Measurements from ENCODE around the gene RPA1. TPM values are rescaled to one million over a fixed set of nuclear protein-coding genes. Genes with fewer than 3 reads are reported as not detected.

The RPA1 gene
- total RNA-seq, 1 donor from 2014 or later = 68.8 TPM

GRCh38 chr17:1946021-1946932 is 116.5 kb downstream of the RPA1 start:
- no peak overlapping the region for H2AFZ ChIP-seq (ENCODE audit: low read depth, low read length)
- Mint-ChIP-seq H3K27me3 (ENCODE audit: low read depth, unreplicated experiment) (peaks cover 13% of the 10 kb centered on the region), H3K27ac (ENCODE audit: unreplicated experiment) (no peak overlapping the region), H3K4me3 (ENCODE audit: unreplicated experiment) (no peak overlapping the region), H3K9me3 (ENCODE audit: unreplicated experiment) (no peaks in the 10 kb centered on the region), H3K36me3 (ENCODE audit: low read depth, unreplicated experiment) (no peaks in the 10 kb centered on the region), H3K4me1 (ENCODE audit: low read depth, unreplicated experiment) (no peaks in the 10 kb centered on the region)
- H3K4me1 ChIP-seq (ENCODE audit: insufficient read depth, low read length) = no peaks in the 10 kb centered on the region
- no peak overlapping the region for H3K9ac ChIP-seq (ENCODE audit: low read length)
- no peaks in the 10 kb centered on the region for H3K36me3 ChIP-seq (ENCODE audit: insufficient read depth, low read length)
- DNase-seq (ENCODE audit: low read depth) = no peak
- FAIRE-seq = no peak
- no peak overlapping the region for H3K4me2 ChIP-seq (ENCODE audit: low read length)
- H3K4me3 ChIP-seq (ENCODE audit: insufficient read depth, low read depth, low read length) = no peak overlapping the region
- no peaks in the 10 kb centered on the region for H4K20me1 ChIP-seq (ENCODE audit: insufficient read depth, low read length)
- no peaks in the 10 kb centered on the region for H3K9me3 ChIP-seq (ENCODE audit: insufficient read depth, low read depth, low read length)
- peaks cover 4% of the 10 kb centered on the region for H3K27me3 ChIP-seq (ENCODE audit: insufficient read depth, low read length)
- TF ChIP-seq EZH2 (IDR thresholded peaks at IDR 0.05; ENCODE audit: insufficient read depth, low read length) (no peak), CTCF (IDR thresholded peaks at IDR 0.05; ENCODE audit: insufficient read depth, low read depth, low read length) (no peak)
- no peaks in the 10 kb centered on the region for H3K79me2 ChIP-seq (ENCODE audit: insufficient read depth, low read length)
- no peak overlapping the region for H3K27ac ChIP-seq (ENCODE audit: low read depth, low read length)

- Histone ChIP-seq H3K4me3 (ENCODE audit: insufficient read depth, low read depth, low read length) (no peak overlapping the region), H3K9me3 (ENCODE audit: insufficient read depth, low read depth, low read length) (no peaks in the 10 kb centered on the region), H3K27ac (ENCODE audit: low read depth, low read length) (no peak overlapping the region), H3K79me2 (ENCODE audit: insufficient read depth, low read length) (no peaks in the 10 kb centered on the region), H3K36me3 (ENCODE audit: insufficient read depth, low read length) (no peaks in the 10 kb centered on the region), H3K4me2 (ENCODE audit: low read length) (no peak overlapping the region), H3K4me1 (ENCODE audit: insufficient read depth, low read length) (no peaks in the 10 kb centered on the region), H3K9ac (ENCODE audit: low read length) (no peak overlapping the region), H2AFZ (ENCODE audit: low read depth, low read length) (no peak overlapping the region), H4K20me1 (ENCODE audit: insufficient read depth, low read length) (no peaks in the 10 kb centered on the region), H3K27me3 (ENCODE audit: insufficient read depth, low read length) (peaks cover 2% of the 10 kb centered on the region)
- FAIRE-seq = no peak
- H3K36me3 Mint-ChIP-seq (ENCODE audit: low read depth, unreplicated experiment) = no peaks in the 10 kb centered on the region
- H3K9me3 Mint-ChIP-seq (ENCODE audit: unreplicated experiment) = no peaks in the 10 kb centered on the region
- H3K4me1 Mint-ChIP-seq (ENCODE audit: low read depth, unreplicated experiment) = no peaks in the 10 kb centered on the region
- no peak overlapping the region for H3K27ac Mint-ChIP-seq (ENCODE audit: unreplicated experiment)
- no peak for DNase-seq (ENCODE audit: low read depth)
- TF ChIP-seq CTCF (IDR thresholded peaks at IDR 0.05; ENCODE audit: insufficient read depth, low read depth, low read length) = no peak
- TF ChIP-seq EZH2 (IDR thresholded peaks at IDR 0.05; ENCODE audit: insufficient read depth, low read length) = no peak
- no peak overlapping the region for H3K4me3 Mint-ChIP-seq (ENCODE audit: unreplicated experiment)
- H3K27me3 Mint-ChIP-seq (ENCODE audit: low read depth, unreplicated experiment) = peaks cover 20% of the 10 kb centered on the region
Observed at GRCh38 chr17:1947229-1947742, 117.5 kb downstream of the RPA1 start.

Data from astrocyte (in vitro differentiated cells and primary cell).